Measurements from ENCODE around the gene LRCOL1. TPM values are rescaled to one million over a fixed set of nuclear protein-coding genes. Genes with fewer than 3 reads are reported as not detected.

The LRCOL1 gene
- total RNA-seq, 2 experiments from 2014 or later: not detected

DNA sequence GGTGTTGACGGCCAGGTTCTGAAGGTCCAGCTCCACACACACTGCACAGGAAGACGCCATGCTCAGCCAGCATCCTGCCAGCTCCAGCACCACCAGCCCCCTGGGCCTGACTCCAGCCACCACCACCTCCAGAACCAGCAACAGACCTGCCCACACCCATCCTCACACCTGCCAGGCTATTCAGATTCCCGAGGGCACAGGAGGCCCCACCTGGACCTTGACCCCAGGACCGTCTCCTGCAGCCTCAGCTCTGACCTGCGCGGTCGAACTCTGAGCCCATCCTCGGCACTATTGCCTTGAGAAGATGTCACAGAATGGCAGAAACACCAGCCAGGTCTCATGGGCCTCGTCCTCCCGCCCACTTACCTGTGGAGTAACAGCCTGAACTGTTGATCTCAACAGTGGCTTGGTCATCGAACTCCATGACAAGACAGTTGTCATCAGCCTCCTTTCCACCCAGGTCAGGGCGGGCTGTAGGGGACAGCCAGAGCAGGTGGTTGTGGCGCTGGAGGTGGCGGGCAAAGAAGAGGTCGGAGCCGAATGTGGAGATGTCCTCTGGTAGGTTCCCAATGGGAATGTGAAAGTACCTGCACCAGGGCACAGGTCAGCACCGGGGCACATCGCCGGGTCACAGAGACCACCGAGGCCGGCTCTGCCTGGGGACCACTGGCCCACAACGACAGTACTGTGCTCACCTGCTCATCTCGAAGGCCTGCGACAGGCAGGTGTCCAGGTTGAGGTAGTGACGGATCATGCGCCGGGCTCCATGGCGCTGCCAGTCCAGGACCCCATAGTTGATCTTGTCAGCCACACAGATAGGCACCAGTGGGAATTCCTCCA lies 31.6 kb upstream of the LRCOL1 start:
- H3K4me1 ChIP-seq (ENCODE audit: insufficient read depth, low read length): no peaks in the 10 kb centered on the region
- H3K36me3 ChIP-seq (ENCODE audit: insufficient read depth, low read length): peaks cover 53% of the 10 kb centered on the region
- H3K4me3 ChIP-seq (ENCODE audit: low read length): no peak overlapping the region
- Mint-ChIP-seq H3K27ac (no peak overlapping the region), H3K4me3 (no peak overlapping the region), H3K36me3 (ENCODE audit: low read depth) (peaks cover 63% of the 10 kb centered on the region), H3K27me3 (no peaks in the 10 kb centered on the region), H3K9me3 (no peaks in the 10 kb centered on the region), H3K4me1 (ENCODE audit: low read depth) (no peaks in the 10 kb centered on the region)
- no peak for TF ChIP-seq CTCF (IDR thresholded peaks at IDR 0.05)
- ATAC-seq (ENCODE audit: poor library complexity): no peak
- DNase-seq: no peak
- H3K27ac ChIP-seq (ENCODE audit: low read depth in 1 of 2, low read length in 2 of 2): no peak overlapping the region
- H3K9me3 ChIP-seq (ENCODE audit: control insufficient read depth in 1 of 2, insufficient read depth in 1 of 2, low read length in 2 of 2): no peaks in the 10 kb centered on the region
- ChIA-PET CTCF (no interaction called here), POLR2A (no interaction called here)
- intact Hi-C loops (cut with DNase I, micrococcal nuclease): no loop called here
- no peaks in the 10 kb centered on the region for H3K27me3 ChIP-seq (ENCODE audit: control insufficient read depth in 1 of 2, insufficient read depth in 2 of 2, low read length in 2 of 2)

GRCh38 chr12:132640936-132641335 lies 30.6 kb upstream of the LRCOL1 start:
- peaks cover 62% of the 10 kb centered on the region for H3K36me3 ChIP-seq (ENCODE audit: insufficient read depth, low read length)
- ATAC-seq (ENCODE audit: poor library complexity) (no peak), DNase-seq (no peak)
- Mint-ChIP-seq H3K36me3 (ENCODE audit: low read depth) (peaks cover 68% of the 10 kb centered on the region), H3K4me1 (ENCODE audit: low read depth) (no peaks in the 10 kb centered on the region), H3K9me3 (no peaks in the 10 kb centered on the region), H3K27me3 (no peaks in the 10 kb centered on the region), H3K4me3 (no peak overlapping the region), H3K27ac (no peak overlapping the region)
- CTCF ChIA-PET: no interaction called here
- no peaks in the 10 kb centered on the region for H3K27me3 ChIP-seq (ENCODE audit: control insufficient read depth in 1 of 2, insufficient read depth in 2 of 2, low read length in 2 of 2)
- intact Hi-C loops (cut with DNase I, micrococcal nuclease): no loop called here
- H3K27ac ChIP-seq (ENCODE audit: low read depth in 1 of 2, low read length in 2 of 2): no peak overlapping the region
- TF ChIP-seq CTCF (IDR thresholded peaks at IDR 0.05): no peak
- H3K9me3 ChIP-seq (ENCODE audit: control insufficient read depth in 1 of 2, insufficient read depth in 1 of 2, low read length in 2 of 2): no peaks in the 10 kb centered on the region
- H3K4me1 ChIP-seq (ENCODE audit: insufficient read depth, low read length): no peaks in the 10 kb centered on the region
- POLR2A ChIA-PET: interaction anchor here (0.5 kb wide), 1 partner anchor 233 kb away, joined by 6 read pairs; no protein-coding TSS in a partner anchor
- no peak overlapping the region for H3K4me3 ChIP-seq (ENCODE audit: low read length)

DNA sequence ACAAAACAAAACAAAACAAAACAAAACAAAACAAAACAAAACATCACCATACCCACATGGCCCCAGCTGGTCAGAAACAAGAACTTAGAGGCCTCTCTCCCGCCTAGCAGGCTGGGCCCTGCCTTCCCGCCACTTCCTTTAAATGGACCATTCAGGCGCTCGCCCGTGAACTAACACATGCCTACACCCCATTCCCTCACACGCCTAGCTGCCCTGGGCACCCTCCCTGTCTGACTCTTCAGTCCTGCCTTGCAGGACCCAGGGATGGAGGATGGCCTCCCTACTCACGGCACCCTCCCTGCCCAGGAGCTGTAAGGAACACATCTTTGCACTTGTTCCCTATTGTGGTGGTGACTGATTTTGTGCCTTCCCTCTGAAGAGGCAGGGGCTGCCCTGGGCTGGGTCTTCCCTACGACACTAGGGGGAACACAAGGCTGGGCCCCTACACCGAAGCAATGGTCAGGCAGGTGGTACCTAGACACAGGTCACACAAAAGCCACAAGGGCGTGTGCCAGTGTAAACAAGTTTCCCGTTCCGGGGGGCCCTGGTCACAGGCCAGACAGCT lies 29.7 kb upstream of the LRCOL1 start:
- ATAC-seq (ENCODE audit: poor library complexity): no peak
- Mint-ChIP-seq H3K27me3 (no peaks in the 10 kb centered on the region), H3K36me3 (ENCODE audit: low read depth) (peaks cover 74% of the 10 kb centered on the region), H3K4me3 (no peak overlapping the region), H3K27ac (no peak overlapping the region), H3K4me1 (ENCODE audit: low read depth) (no peaks in the 10 kb centered on the region), H3K9me3 (no peaks in the 10 kb centered on the region)
- peaks cover 71% of the 10 kb centered on the region for H3K36me3 ChIP-seq (ENCODE audit: insufficient read depth, low read length)
- H3K9me3 ChIP-seq (ENCODE audit: control insufficient read depth in 1 of 2, insufficient read depth in 1 of 2, low read length in 2 of 2): no peaks in the 10 kb centered on the region
- H3K4me1 ChIP-seq (ENCODE audit: insufficient read depth, low read length): no peaks in the 10 kb centered on the region
- intact Hi-C loops (cut with DNase I, micrococcal nuclease): no loop called here
- ChIA-PET POLR2A (no interaction called here), CTCF (no interaction called here)
- no peak overlapping the region for H3K27ac ChIP-seq (ENCODE audit: low read depth in 1 of 2, low read length in 2 of 2)
- DNase-seq: no peak
- no peak overlapping the region for H3K4me3 ChIP-seq (ENCODE audit: low read length)
- TF ChIP-seq CTCF (IDR thresholded peaks at IDR 0.05): no peak
- H3K27me3 ChIP-seq (ENCODE audit: control insufficient read depth in 1 of 2, insufficient read depth in 2 of 2, low read length in 2 of 2): no peaks in the 10 kb centered on the region
